ENCODE results near the gene INVS. TPM values are rescaled to one million over a fixed set of nuclear protein-coding genes. Genes with fewer than 3 reads are reported as not detected.
"Not testable (repeated sequence)": the region's sequence is repeated elsewhere in the genome, so short reads cannot be mapped to it uniquely, and the experiment has no call there.

INVS gene
- total RNA-seq, 1 donor from 2014 or later, result 22.3 TPM

GRCh38 chr9:100145976-100146375 lies 46.9 kb downstream of the INVS start:
- ATAC-seq; H3K4me1 ChIP-seq; H3K4me3 ChIP-seq; H3K36me3 ChIP-seq; H3K27ac ChIP-seq; intact Hi-C loops (cut with DNase I); DNase-seq; H3K9me3 ChIP-seq; H3K27me3 ChIP-seq (ENCODE audit: low read depth): not testable (repeated sequence)

GRCh38 chr9:100150214-100150613 lies 51.2 kb downstream of the INVS start:
- no peaks in the 10 kb centered on the region for H3K36me3 ChIP-seq
- intact Hi-C loops (cut with DNase I), result no loop called here
- H3K4me3 ChIP-seq, result no peak overlapping the region
- no peaks in the 10 kb centered on the region for H3K9me3 ChIP-seq
- no peaks in the 10 kb centered on the region for H3K27me3 ChIP-seq (ENCODE audit: low read depth)
- no peak for DNase-seq
- TF ChIP-seq CTCF (IDR thresholded peaks at IDR 0.05), result no peak
- no peak overlapping the region for H3K27ac ChIP-seq
- no peaks in the 10 kb centered on the region for H3K4me1 ChIP-seq
- ATAC-seq, result no peak

- no peaks in the 10 kb centered on the region for H3K36me3 ChIP-seq
- intact Hi-C loops (cut with DNase I), result no loop called here
- no peak for TF ChIP-seq CTCF (IDR thresholded peaks at IDR 0.05)
- H3K27me3 ChIP-seq (ENCODE audit: low read depth), result no peaks in the 10 kb centered on the region
- no peaks in the 10 kb centered on the region for H3K4me1 ChIP-seq
- DNase-seq (no peak), ATAC-seq (no peak)
- H3K4me3 ChIP-seq, result no peak overlapping the region
- H3K9me3 ChIP-seq, result no peaks in the 10 kb centered on the region
- H3K27ac ChIP-seq, result no peak overlapping the region
Measured at GRCh38 chr9:100160021-100160420, 61.0 kb downstream of the INVS start.

GRCh38 chr9:100167176-100167575 lies 68.1 kb downstream of the INVS start:
- no peak overlapping the region for H3K27ac ChIP-seq
- intact Hi-C loops (cut with DNase I), result no loop called here
- H3K36me3 ChIP-seq, result no peaks in the 10 kb centered on the region
- no peak for TF ChIP-seq CTCF (IDR thresholded peaks at IDR 0.05)
- no peaks in the 10 kb centered on the region for H3K9me3 ChIP-seq
- DNase-seq (no peak), ATAC-seq (no peak)
- no peaks in the 10 kb centered on the region for H3K27me3 ChIP-seq (ENCODE audit: low read depth)
- no peak overlapping the region for H3K4me3 ChIP-seq
- H3K4me1 ChIP-seq, result no peaks in the 10 kb centered on the region

- TF ChIP-seq CTCF (IDR thresholded peaks at IDR 0.05), result no peak
Measured at GRCh38 chr9:100167915-100168654, 69.0 kb downstream of the INVS start.

GRCh38 chr9:100170085-100170484 lies 71.0 kb downstream of the INVS start:
- peaks cover 7% of the 10 kb centered on the region for H3K36me3 ChIP-seq
- no peaks in the 10 kb centered on the region for H3K4me1 ChIP-seq
- ATAC-seq, result no peak
- no peaks in the 10 kb centered on the region for H3K27me3 ChIP-seq (ENCODE audit: low read depth)
- no peak for TF ChIP-seq CTCF (IDR thresholded peaks at IDR 0.05)
- no peak overlapping the region for H3K4me3 ChIP-seq
- no peaks in the 10 kb centered on the region for H3K9me3 ChIP-seq
- no peak overlapping the region for H3K27ac ChIP-seq
- intact Hi-C loops (cut with DNase I), result no loop called here
- DNase-seq, result no peak

More at GRCh38 chr9:100167915-100168654, 69.0 kb downstream of the INVS start:
- no peak overlapping the region for H3K4me3 ChIP-seq
- intact Hi-C loops (cut with DNase I), result no loop called here
- H3K27ac ChIP-seq, result no peak overlapping the region
- DNase-seq (no peak), ATAC-seq (no peak)
- H3K36me3 ChIP-seq, result peaks cover under 1% of the 10 kb centered on the region
- H3K4me1 ChIP-seq, result no peaks in the 10 kb centered on the region
- H3K27me3 ChIP-seq (ENCODE audit: low read depth), result no peaks in the 10 kb centered on the region
- no peaks in the 10 kb centered on the region for H3K9me3 ChIP-seq

Data from lower lobe of right lung (tissue), 2 donors.